IMR-90 (cell line): Measurements from ENCODE around the gene EMX1. TPM values are rescaled to one million over a fixed set of nuclear protein-coding genes. Genes with fewer than 3 reads are reported as not detected.

Experiments used
- ATAC-seq: fragments of 200-7000 bp; cut with Tn5 transposase; 2 replicates; pipeline ENCODE4 v1.9.1; 2020; ENCODE audit warnings: low read depth, mild to moderate bottlenecking, moderate library complexity
- BruUV-seq: library from RNA; stranded (reverse); fragments of 400-500 nt; replicated peaks from 2 replicates; lab custom pipeline; 2021; lab: Mats Ljungman, UMichigan
- CTCF ChIA-PET: fragments of 300-600 bp; formaldehyde crosslinking; extraction: SDS; loops from one replicate; lab custom pipeline; 2021; ENCODE audit warnings: antibody characterized with exemption; lab: Yijun Ruan, JAX
- POLR2A ChIA-PET: fragments of 300-600 bp; sonication (Branson Sonifier 250); formaldehyde crosslinking; loops from one replicate; lab custom pipeline; 2022; ENCODE audit warnings: antibody characterized with exemption; ENCODE audit not compliant: unreplicated experiment; lab: Charles Lee
- DNase-seq: peaks from one replicate; pipeline ENCODE4 v3.0.0; 2013
- H2AFZ ChIP-seq: replicated peaks from 2 replicates; pipeline ENCODE3; 2013; ENCODE audit warnings: low read length, mild to moderate bottlenecking; ENCODE audit not compliant: poor library complexity
- H2AK5ac ChIP-seq: 2 replicates; pipeline ENCODE4 v1.6.1; 2013; ENCODE audit warnings: low read depth, low read length, inconsistent platforms
- H2AK9ac ChIP-seq: replicated peaks from 2 replicates; pipeline ENCODE3; 2013; ENCODE audit warnings: mild to moderate bottlenecking, low read depth, low read length, moderate library complexity; ENCODE audit not compliant: poor library complexity
- H2BK120ac ChIP-seq: 2 replicates; pipeline ENCODE4 v1.6.1; 2013; ENCODE audit warnings: low read depth, low read length, inconsistent platforms
- H2BK15ac ChIP-seq: 3 replicates; pipeline ENCODE4 v1.6.1; 2013; ENCODE audit warnings: low read depth, low read length, inconsistent platforms
- H2BK20ac ChIP-seq: 2 replicates; pipeline ENCODE4 v1.6.1; 2013; ENCODE audit warnings: low read depth, mild to moderate bottlenecking, inconsistent platforms, low read length, moderate library complexity
- H2BK5ac ChIP-seq: 2 replicates; pipeline ENCODE4 v1.6.1; 2013; ENCODE audit warnings: mild to moderate bottlenecking, low read depth, low read length, inconsistent platforms; ENCODE audit not compliant: poor library complexity, severe bottlenecking
- H3K14ac ChIP-seq: replicated peaks from 2 replicates; pipeline ENCODE4 v1.6.1; 2013; ENCODE audit warnings: low read depth, low read length, inconsistent platforms
- H3K18ac ChIP-seq: 2 replicates; pipeline ENCODE4 v1.6.1; 2013; ENCODE audit warnings: low read depth, low read length, control low read depth
- H3K23ac ChIP-seq: 2 replicates; pipeline ENCODE4 v1.6.1; 2013; ENCODE audit warnings: low read depth, low read length, inconsistent platforms
- H3K27ac ChIP-seq: 2 replicates; pipeline ENCODE4 v1.5.1; 2013; ENCODE audit warnings: mild to moderate bottlenecking, control low read depth, low read length; ENCODE audit not compliant: insufficient read depth
- H3K27me3 ChIP-seq: 2 replicates; pipeline ENCODE4 v1.6.1; 2013; ENCODE audit warnings: low read length; ENCODE audit not compliant: control insufficient read depth, insufficient read depth
- H3K36me3 ChIP-seq: 2 replicates; pipeline ENCODE4 v1.6.1; 2013; ENCODE audit warnings: low read length, mixed read lengths; ENCODE audit not compliant: control insufficient read depth, insufficient read depth
- H3K4ac ChIP-seq: 2 replicates; pipeline ENCODE4 v1.6.1; 2013; ENCODE audit warnings: low read depth, low read length, inconsistent platforms
- H3K4me1 ChIP-seq: 2 replicates; pipeline ENCODE4 v1.6.1; 2013; ENCODE audit warnings: low read length, mixed read lengths; ENCODE audit not compliant: control insufficient read depth, insufficient read depth
- H3K4me2 ChIP-seq: 2 replicates; pipeline ENCODE4 v1.6.1; 2013; ENCODE audit warnings: low read depth, mild to moderate bottlenecking, control low read depth, low read length, moderate library complexity
- H3K4me3 ChIP-seq: 2 replicates; pipeline ENCODE4 v1.5.1; 2013; ENCODE audit warnings: low read depth, mild to moderate bottlenecking, control low read depth, low read length, moderate library complexity; ENCODE audit not compliant: insufficient read depth
- H3K56ac ChIP-seq: 2 replicates; pipeline ENCODE4 v1.6.1; 2013; ENCODE audit warnings: low read length, inconsistent platforms; ENCODE audit not compliant: insufficient read depth; ENCODE audit errors: extremely low read depth
- H3K79me1 ChIP-seq, 2 experiments: 2 replicates each; pipeline ENCODE4 v1.6.1; 2013; ENCODE audit warnings: low read length in 2 of 2, inconsistent platforms in 1 of 2, low read depth in 1 of 2
- H3K9ac ChIP-seq: 2 replicates; pipeline ENCODE4 v1.6.1; 2013; ENCODE audit warnings: low read depth, low read length, control low read depth
- H3K9me1 ChIP-seq: 2 replicates; pipeline ENCODE4 v1.6.1; 2013; ENCODE audit warnings: low read length, inconsistent platforms; ENCODE audit not compliant: insufficient read depth
- H3K9me3 ChIP-seq: 2 replicates; pipeline ENCODE4 v1.6.1; 2013; ENCODE audit warnings: low read length; ENCODE audit not compliant: control insufficient read depth, insufficient read depth
- H4K20me1 ChIP-seq: 2 replicates; pipeline ENCODE4 v1.6.1; 2013; ENCODE audit warnings: low read length, inconsistent platforms; ENCODE audit not compliant: insufficient read depth
- H4K5ac ChIP-seq: 2 replicates; pipeline ENCODE4 v1.6.1; 2013; ENCODE audit warnings: mild to moderate bottlenecking, low read depth, low read length, control low read depth
- H4K8ac ChIP-seq, 2 experiments: 2 replicates each; pipeline ENCODE4 v1.6.1; 2013; ENCODE audit warnings: low read depth in 2 of 2, low read length in 2 of 2, control low read depth in 1 of 2, inconsistent platforms in 1 of 2
- H4K91ac ChIP-seq: 2 replicates; pipeline ENCODE4 v1.6.1; 2013; ENCODE audit warnings: low read depth, low read length, inconsistent platforms; ENCODE audit not compliant: insufficient read depth
- BHLHE40 ChIP-seq: fragments of 150-350 bp; IDR thresholded peaks from 2 replicates; pipeline ENCODE4 v1.6.1; 2016; ENCODE audit warnings: mild to moderate bottlenecking, low read depth, low read length
- CHD1 ChIP-seq: IDR thresholded peaks from 2 replicates; pipeline ENCODE4 v1.6.1; 2012; ENCODE audit warnings: low read depth, low read length, improper control_type of control experiment
- FOS ChIP-seq: fragments of 150-350 bp; IDR thresholded peaks from 2 replicates; pipeline ENCODE4 v1.6.1; 2016; ENCODE audit warnings: low read depth, low read length
- MAFK ChIP-seq: IDR thresholded peaks from 2 replicates; pipeline ENCODE4 v1.6.1; 2012; ENCODE audit warnings: low read depth, low read length, improper control_type of control experiment
- MAZ ChIP-seq: IDR thresholded peaks from 2 replicates; pipeline ENCODE4 v1.6.1; 2012; ENCODE audit warnings: low read depth, mild to moderate bottlenecking, low read length, improper control_type of control experiment, moderate library complexity, borderline replicate concordance
- MXI1 ChIP-seq: IDR thresholded peaks from 2 replicates; pipeline ENCODE4 v1.6.1; 2012; ENCODE audit warnings: low read depth, mild to moderate bottlenecking, low read length, moderate library complexity, borderline replicate concordance
- RAD21 ChIP-seq: IDR thresholded peaks from 2 replicates; pipeline ENCODE4 v1.6.1; 2012; ENCODE audit warnings: low read length, improper control_type of control experiment
- RCOR1 ChIP-seq: IDR thresholded peaks from 2 replicates; pipeline ENCODE4 v1.6.1; 2012; ENCODE audit warnings: mild to moderate bottlenecking, low read length, improper control_type of control experiment; ENCODE audit not compliant: insufficient replicate concordance
- SMC3 ChIP-seq: fragments of 150-350 bp; IDR thresholded peaks from 2 replicates; pipeline ENCODE4 v1.6.1; 2016; ENCODE audit warnings: low read depth, mild to moderate bottlenecking, antibody characterized with exemption, low read length, moderate library complexity
- WGBS, 2 experiments: methylation state at CpG; one replicate each; pipeline versions ENCODE4 v1.1.5 to v1.1.7; 2013; ENCODE audit warnings: missing lambda C conversion rate in 2 of 2; ENCODE audit not compliant: insufficient read length in 1 of 2; ENCODE audit errors: extremely low coverage in 2 of 2; 5-methylcytosine and 5-hydroxymethylcytosine counted together
- dilution Hi-C: fragments of 300-500 bp; cut with HindIII; formaldehyde crosslinking; loops from one replicate; pipeline ENCODE4 v1.14.3; 2018; ENCODE audit warnings: low sequenced_read_pairs; ENCODE audit not compliant: unreplicated experiment
- in situ Hi-C: fragments of 300-500 bp; cut with MboI; formaldehyde crosslinking; loops from 3 replicates; pipeline ENCODE4 v1.14.3; 2019; ENCODE audit warnings: low sequenced_read_pairs, inconsistent platforms, mixed read lengths
- intact Hi-C: fragments of 100-400 bp; cut with micrococcal nuclease; formaldehyde crosslinking; loops from 2 replicates; pipeline ENCODE4 v1.10.0; 2022
- polyA plus RNA-seq, 3 experiments: library from polyadenylated mRNA; depleted of rRNA; stranded (reverse); fragments of >200 nt; gene quantifications; 2 replicates each; pipeline ENCODE4 v1.2.3, GENCODE V29; 2012; ENCODE audit warnings: low replicate concordance in 1 of 3
- total RNA-seq: library from RNA; depleted of rRNA; stranded (reverse); fragments of >200 nt; gene quantifications from 2 replicates; pipeline ENCODE4 v1.2.3, GENCODE V29; 2012

Gene EMX1
- total and polyA plus RNA-seq, 2 of the 4 experiments (the other 2 are of a cell fraction) = not detected

DNA sequence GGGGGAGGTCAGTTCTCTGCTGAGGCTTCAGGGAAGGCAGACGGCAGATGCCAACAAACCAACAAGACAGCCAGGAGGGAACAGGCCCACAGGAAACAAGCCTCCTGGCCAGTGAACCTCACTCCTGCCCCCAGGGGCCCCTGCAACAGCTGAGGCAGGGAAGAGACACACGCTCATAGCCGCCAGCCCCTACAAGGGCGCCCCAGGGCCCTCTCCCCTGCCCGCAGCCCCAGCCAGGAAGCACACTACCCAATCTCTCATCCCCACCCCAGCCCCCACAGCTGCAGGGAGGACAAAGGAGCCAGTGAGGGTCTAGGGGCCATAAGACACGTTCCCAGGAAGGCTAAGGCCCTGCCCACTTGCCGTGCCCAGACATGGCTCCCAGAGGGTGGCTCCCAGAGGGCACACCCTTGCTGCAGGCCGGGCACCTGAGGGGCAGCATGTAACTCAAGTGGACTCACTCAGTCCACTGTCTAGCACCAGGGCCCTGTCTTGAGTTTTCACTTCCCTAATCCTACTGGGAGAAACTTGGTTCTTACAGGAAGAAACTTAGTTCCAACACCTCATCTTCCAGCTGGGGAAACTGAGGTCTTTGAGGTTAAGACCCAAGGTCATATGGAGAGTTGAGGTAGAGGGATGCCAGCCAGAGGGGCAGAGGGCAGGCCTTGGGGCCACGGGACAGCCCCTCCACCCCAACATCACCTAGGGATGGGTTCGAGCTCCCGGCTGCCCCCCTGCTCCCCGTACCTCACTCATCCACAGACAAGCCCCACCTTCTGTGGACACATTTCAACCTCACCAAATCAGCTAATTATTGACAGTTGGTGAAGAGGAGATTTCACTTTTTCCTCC is 37.3 kb downstream of the EMX1 start:
- no peak overlapping the region for H4K91ac ChIP-seq
- H3K14ac ChIP-seq = no peak overlapping the region
- no peak overlapping the region for H4K5ac ChIP-seq
- 71% methylated on average over 3 of the region's 12 CpGs; no CpG with 5 or more reads in 1 of the 2 experiments for WGBS, 2 experiments
- no peaks in the 10 kb centered on the region for H3K27me3 ChIP-seq
- BruUV-seq = no TSS peak
- TF ChIP-seq CHD1 (no peak), RCOR1 (no peak), BHLHE40 (no peak), MAZ (no peak), RAD21 (no peak), FOS (no peak), MXI1 (no peak), MAFK (no peak), SMC3 (no peak)
- H3K56ac ChIP-seq = no peak overlapping the region
- H2BK5ac ChIP-seq = no peak overlapping the region
- in situ Hi-C loops = no loop called here
- no peak overlapping the region for H3K9ac ChIP-seq
- DNase-seq = no peak
- ATAC-seq = no peak
- H3K4ac ChIP-seq = no peak overlapping the region
- no peak overlapping the region for H2BK15ac ChIP-seq
- no peak overlapping the region for H3K4me3 ChIP-seq
- H4K20me1 ChIP-seq = no peaks in the 10 kb centered on the region
- H3K27ac ChIP-seq = no peak overlapping the region
- dilution Hi-C loops = no loop called here
- no peak overlapping the region for H3K4me2 ChIP-seq
- POLR2A ChIA-PET = no interaction called here
- H2AK9ac ChIP-seq = no peak overlapping the region
- no peak overlapping the region for H3K23ac ChIP-seq
- H2AK5ac ChIP-seq = no peak overlapping the region
- peaks cover 3% of the 10 kb centered on the region; the same call in 1 of the 2 replicates for H3K9me1 ChIP-seq
- intact Hi-C loops = no loop called here
- no peaks in the 10 kb centered on the region for H3K79me1 ChIP-seq
- CTCF ChIA-PET = no interaction called here
- no peaks in the 10 kb centered on the region for H3K9me3 ChIP-seq
- no peak overlapping the region for H2BK120ac ChIP-seq
- H2BK20ac ChIP-seq = no peak overlapping the region
- no peaks in the 10 kb centered on the region for H3K4me1 ChIP-seq
- H4K8ac ChIP-seq = no peak overlapping the region
- no peak overlapping the region for H3K18ac ChIP-seq
- H3K36me3 ChIP-seq = no peaks in the 10 kb centered on the region; the same call in 1 of the 2 replicates
- H2AFZ ChIP-seq = no peak overlapping the region
